HG03045 (cell line): ENCODE results near the gene DPEP3.
"Not testable (repeated sequence)": the region's sequence is repeated elsewhere in the genome, so short reads cannot be mapped to it uniquely, and the experiment has no call there.

Source experiments
- ATAC-seq: cut with Tn5 transposase; IDR thresholded peaks from one replicate; pipeline ENCODE4 v1.9.1; 2021; ENCODE audit warnings: mild to moderate bottlenecking, moderate library complexity; ENCODE audit not compliant: unreplicated experiment

DPEP3 gene

GRCh38 chr16:67945392-67945933, 34.8 kb downstream of the DPEP3 start:
- no peak for ATAC-seq

GRCh38 chr16:67944690-67945391, 35.5 kb downstream of the DPEP3 start:
- no peak for ATAC-seq

GRCh38 chr16:67943619-67944504, 36.4 kb downstream of the DPEP3 start, which contains the start of gene LCAT:
Gene LCAT (minus strand): TSS chr16:67944120. CDS start chr16:67944101, 19 bp downstream.
- no peak for ATAC-seq

- no peak for ATAC-seq
Measured at GRCh38 chr16:67943256-67943618, 37.1 kb downstream of the DPEP3 start.

GRCh38 chr16:67942510-67943255, 37.6 kb downstream of the DPEP3 start:
- ATAC-seq: no peak

GRCh38 chr16:67942200-67942509, 38.1 kb downstream of the DPEP3 start:
- no peak for ATAC-seq

GRCh38 chr16:67941469-67942199, 38.7 kb downstream of the DPEP3 start:
- no peak for ATAC-seq

- no peak for ATAC-seq
Measured at GRCh38 chr16:67940446-67941089, 39.7 kb downstream of the DPEP3 start.

GRCh38 chr16:67939507-67940445, 40.5 kb downstream of the DPEP3 start:
- no peak for ATAC-seq

GRCh38 chr16:67937713-67938112, 42.6 kb downstream of the DPEP3 start:
- ATAC-seq: not testable (repeated sequence)

GRCh38 chr16:67936880-67937605, 43.3 kb downstream of the DPEP3 start:
- peak; percentile 39 for ATAC-seq

- ATAC-seq: no peak
Measured at GRCh38 chr16:67936124-67936879, 44.0 kb downstream of the DPEP3 start, which contains the start of gene PSMB10. Gene PSMB10 (minus strand): TSS chr16:67936850. CDS start chr16:67936749, 101 bp downstream.

GRCh38 chr16:67935402-67936123, 44.7 kb downstream of the DPEP3 start:
- peak; percentile 92 for ATAC-seq

- ATAC-seq: peak; percentile 8
Measured at GRCh38 chr16:67935101-67935401, 45.2 kb downstream of the DPEP3 start.

- no peak for ATAC-seq
Measured at GRCh38 chr16:67934306-67935100, 45.8 kb downstream of the DPEP3 start.

- no peak for ATAC-seq
Measured at GRCh38 chr16:67933805-67934204, 46.5 kb downstream of the DPEP3 start.
